HG03469 (cell line): ENCODE results near the gene PREB.
"Not testable (repeated sequence)": the region's sequence is repeated elsewhere in the genome, so short reads cannot be mapped to it uniquely, and the experiment has no call there.

Experiments used
- ATAC-seq: cut with Tn5 transposase; IDR thresholded peaks from one replicate; pipeline ENCODE4 v1.9.1; 2021; ENCODE audit warnings: mild to moderate bottlenecking, moderate library complexity, moderate number of reproducible peaks; ENCODE audit not compliant: unreplicated experiment

The PREB gene

DNA sequence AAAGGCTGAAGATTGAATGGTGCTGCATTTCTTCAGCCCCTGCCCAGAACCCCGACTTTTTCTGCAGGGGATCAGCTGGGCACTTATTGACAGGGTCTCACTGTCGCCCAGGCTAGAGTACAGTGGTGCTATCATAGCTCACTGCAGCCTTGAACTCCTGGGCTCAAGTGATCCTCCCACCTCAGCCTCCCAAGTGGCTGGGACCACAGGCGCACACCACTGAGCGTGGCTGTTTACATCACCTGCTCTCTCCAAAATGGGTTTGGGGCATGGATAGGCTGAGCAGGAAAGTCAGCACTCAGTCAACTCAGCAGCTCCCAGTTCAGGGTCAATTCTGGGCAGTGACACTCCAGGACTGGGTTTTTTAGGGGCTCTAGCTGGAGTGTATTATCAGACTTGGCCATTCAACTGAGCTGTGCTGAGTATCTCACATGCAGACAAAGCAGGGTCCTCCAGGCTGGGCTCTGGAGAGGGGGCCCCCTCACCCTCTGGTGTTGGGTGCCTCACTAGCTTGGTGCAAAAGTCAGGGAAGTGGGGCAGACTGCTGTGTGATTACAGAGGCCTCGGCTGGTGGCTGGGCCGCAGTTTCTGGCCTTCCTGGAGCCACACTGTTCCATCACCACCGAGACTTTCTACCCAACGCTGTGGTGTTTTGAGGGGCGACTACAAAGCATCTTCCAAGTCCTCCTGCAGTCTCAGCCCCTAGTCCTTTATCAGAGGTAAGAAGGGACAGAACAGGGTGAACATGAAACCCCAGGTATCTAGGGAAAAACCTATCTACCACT is 6.4 kb downstream of the PREB start:
- ATAC-seq, result no peak

DNA sequence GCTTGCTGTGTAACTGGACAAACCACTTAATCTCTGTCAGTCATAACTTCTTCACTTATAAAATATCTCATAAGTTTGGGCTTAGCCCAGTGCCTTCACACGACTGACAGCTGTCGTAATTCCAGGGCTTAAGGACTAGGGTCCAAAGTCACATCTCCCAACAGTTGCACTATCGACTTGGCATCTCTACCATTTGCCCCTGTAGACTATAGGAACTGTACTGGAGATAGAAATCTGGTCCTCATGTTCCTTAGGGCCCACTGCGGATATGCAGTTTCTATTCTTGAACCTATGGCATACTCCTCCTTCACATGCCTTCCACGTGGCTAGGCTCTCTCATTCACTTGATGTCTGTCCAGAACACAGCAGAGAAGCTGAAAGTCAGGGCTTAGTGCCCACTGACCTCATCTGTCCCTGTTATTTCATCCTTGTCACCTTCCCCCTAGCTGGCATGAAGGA is 8.2 kb downstream of the PREB start:
- ATAC-seq, result no peak

DNA sequence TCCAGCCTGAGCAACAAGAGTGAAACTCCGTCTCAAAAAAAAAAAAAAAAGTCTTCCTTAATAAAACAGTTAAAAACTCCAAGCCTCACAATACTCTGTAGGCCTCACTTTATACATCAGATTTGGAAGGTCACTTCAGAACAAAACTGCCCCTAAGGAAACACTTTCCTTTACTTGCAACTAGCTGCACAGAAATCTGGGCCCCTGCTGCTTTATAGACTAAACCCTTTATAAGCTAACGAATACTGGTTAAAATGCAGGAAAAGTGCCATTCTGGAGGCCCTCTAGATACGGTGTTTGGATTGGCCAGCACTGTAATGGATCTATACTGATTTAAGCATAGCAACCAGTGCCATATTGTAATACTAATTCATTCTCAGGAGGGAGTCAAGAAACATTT is 9.3 kb downstream of the PREB start:
- ATAC-seq, result no peak

DNA sequence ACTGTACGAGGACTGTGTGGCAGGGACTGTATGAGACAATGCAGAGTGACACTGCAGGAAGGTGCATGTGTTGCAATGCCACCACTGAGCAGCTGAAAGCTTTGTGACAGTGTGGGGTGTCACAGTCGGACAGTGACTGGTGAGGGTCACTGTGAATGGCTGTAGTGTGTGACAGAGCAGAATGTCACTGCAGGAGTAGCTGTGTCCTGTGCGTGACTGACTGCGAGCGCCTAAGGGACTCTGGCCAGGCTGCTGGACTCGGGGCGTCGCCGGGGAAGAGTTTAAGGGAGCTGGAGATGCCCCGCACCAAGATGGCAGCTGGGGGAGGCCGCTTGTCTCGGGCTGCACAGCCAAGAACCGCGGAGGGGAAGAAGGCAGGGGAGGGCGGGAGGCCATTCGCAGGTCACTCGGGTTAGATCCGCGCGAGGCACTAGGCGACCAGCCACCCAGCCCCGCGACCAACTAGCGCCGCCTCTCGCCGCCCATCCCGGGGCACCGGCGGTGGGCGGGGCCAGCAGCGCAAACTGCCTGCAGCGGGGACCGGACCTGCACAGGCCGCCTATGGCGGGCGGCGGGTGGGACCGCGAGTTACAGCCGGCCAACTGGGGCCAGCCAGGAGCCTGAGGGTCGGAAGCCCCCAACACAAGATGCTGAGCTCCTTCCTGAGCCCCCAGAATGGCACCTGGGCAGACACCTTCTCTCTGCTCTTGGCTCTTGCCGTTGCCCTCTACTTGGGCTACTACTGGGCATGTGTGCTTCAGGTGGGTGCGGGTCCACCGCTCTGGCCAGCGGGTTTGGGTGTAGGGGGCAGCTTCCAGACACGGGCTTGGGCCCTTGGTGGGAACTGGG is 10.9 kb downstream of the PREB start, which contains the start of gene ABHD1:
Gene ABHD1 (plus strand): TSS at position 514 of the 849 bp plus-strand sequence. CDS start 134 bp downstream, at position 648.
- no peak for ATAC-seq

DNA sequence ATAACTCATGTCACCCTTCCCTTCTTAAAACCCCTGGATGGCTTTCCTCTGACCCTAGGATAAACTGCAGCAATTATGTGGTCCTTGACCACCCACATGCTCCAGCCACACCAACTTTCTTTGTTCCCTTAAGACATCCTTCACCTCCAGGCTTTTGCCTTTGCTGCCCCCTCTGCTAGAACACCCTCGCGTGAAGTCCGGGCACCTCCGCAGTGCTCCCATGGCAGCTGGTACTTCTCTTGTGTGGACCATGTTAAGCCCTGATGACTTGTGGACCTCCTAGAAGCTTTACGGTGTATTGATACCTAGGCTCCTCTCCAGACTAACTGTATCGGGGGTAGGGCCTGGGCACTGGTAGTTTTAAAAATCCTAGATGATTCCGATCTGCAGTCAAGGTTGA is 11.6 kb downstream of the PREB start:
- ATAC-seq, result no peak

DNA sequence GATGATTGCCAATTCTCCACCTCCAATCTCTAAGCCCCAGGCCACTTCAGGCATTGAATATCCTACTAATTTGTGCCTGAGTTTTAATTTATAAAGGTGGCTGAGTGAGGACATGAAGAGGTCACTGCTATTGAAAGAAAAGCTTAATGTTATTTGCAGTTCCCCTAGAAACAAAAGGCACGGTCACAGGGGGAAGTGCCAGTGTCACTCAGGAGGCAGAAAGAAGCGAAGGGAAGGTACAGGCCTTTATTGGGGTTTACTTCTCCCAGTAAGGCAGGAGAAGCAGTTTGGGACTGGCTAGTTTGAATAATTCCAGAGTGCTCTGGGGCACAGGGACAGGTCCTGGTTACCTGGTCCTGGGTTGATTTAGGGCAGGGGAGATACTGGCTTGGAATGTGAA is 12.5 kb downstream of the PREB start:
- no peak for ATAC-seq

DNA sequence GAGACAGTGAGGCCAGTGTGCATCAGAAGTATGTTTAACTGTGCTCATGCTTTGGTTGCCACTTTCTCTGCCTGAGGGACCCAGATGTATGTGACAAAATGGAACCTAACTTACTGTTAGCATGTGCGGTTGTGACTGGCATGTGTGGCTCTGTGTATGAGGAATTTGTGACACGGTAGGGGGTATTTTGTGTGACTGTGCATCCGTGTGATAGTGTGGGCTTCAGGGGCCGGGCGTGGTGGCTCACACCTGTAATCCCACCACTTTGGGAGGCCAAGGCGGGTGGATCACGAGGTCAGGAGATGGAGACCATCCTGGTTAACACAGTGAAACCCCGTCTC is 15.1 kb downstream of the PREB start:
- not testable (repeated sequence) for ATAC-seq

DNA sequence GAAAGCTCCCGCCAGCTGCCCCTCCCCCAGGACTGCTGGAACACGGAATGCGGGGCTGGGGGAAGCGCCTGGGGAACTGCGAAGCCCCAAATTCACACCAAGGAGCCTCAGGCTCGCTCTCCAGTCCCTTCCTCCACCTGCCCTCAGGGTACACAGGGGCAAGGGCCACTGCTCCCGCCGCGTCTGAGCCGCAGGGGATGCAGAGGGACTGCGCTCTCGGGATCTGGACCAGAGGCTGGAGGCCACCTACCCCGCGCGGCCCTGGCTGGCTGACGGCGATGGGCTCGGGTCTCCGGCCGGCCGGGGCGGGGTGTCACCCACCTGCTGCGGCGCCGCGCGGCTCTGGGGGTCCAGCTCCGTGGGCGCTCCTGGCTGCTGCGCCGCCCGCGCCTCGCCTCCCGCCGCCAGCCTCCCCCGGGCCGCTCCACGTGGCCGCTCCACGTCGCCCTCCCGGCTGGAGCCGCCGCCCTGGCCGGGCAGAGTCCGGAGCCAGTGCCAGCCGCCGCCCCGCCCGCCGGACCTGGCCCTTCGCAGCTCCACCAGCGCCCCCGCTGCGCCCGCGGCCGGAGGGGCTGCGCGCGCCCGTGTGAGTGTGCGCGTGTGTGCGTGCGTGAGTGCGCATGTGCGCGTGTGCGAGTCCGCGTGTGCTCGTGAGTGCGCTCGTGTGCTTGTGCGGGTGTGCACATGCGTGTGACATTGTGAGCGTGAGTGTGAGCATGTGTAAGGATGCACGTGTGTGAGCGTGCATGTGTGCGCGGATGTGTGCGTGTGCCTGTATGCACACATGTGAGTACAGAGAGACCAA is 15.7 kb downstream of the PREB start, which contains the start of gene CGREF1:
Gene CGREF1 (minus strand): TSS at position 604 of the 805 bp plus-strand sequence. CDS start 14,762 bp downstream, outside the sequence.
- no peak for ATAC-seq

DNA sequence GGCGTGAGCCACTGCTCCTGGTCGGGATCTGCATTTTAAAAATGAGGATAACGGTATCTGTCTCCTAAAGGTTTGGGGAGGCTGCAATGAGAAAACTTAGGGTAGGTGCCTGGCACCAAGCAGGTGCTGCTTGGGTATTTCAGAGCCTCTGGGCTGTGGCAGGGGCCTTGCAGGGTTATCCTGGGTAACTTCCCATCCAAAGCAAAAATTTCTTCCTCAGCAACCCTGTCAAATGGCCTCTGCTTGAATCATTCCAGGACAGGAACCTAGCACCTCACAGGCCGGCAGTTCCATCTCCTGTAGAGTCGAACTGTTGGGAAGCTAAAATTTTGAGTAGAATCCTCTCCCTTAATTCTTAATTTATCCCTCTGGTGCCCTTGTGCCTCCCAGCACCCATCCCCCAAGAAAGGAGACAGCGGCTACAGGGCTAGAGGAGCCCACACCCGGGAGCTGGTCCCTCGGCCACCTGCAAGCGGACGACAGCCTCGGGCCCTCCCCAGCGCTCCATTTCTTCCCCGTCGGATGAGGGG is 16.4 kb downstream of the PREB start:
- ATAC-seq, result no peak

DNA sequence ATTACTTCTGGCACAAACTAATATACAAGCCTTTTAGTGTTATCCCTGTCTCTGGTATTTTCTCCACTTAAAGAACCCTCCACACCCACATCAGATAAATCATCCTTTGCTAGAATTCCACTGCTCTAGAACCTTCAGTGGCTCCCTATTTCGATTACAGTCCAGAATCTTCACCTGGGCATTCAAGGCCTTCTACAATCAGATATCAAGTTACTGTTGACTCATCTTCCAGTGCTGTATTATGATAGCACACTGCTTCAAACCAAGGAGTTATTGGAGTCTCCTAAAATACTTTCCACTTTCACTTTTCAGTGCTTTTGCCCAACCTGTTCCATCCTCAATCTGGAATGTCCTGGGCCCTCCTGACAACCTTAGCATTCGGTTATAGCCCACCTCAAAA is 18.9 kb downstream of the PREB start:
- ATAC-seq, result no peak

DNA sequence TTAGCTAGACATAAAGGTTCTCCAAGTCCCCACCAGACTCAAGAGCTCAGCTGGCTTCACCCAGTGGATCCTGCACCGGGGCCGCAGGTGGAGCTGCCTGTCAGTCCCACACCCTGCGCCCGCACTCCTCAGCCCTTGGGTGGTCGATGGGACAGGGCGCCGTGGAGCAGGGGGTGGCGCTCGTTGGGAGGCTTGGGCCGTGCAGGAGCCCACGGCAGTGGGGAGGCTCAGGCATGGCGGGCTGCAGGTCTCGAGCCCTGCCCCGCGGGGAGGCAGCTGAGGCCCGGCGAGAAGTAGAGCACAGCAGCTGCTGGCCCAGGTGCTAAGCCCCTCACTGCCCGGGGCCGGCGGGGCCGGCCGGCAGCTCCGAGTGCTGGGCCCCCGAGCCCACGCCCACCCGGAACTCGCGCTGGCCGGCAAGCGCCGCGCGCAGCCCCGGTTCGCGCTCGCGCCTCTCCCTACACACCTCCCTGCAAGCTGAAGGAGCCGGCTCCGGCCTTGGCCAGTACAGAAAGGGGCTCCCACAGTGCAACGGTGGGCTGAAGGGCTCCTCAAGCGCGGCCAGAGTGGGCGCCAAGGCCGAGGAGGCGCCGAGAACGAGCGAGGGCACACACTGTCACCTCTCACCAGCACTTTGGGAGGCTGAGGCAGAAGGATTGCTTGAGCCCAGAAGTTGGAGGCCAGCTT is 22.9 kb downstream of the PREB start:
- ATAC-seq, result not testable (repeated sequence)

DNA sequence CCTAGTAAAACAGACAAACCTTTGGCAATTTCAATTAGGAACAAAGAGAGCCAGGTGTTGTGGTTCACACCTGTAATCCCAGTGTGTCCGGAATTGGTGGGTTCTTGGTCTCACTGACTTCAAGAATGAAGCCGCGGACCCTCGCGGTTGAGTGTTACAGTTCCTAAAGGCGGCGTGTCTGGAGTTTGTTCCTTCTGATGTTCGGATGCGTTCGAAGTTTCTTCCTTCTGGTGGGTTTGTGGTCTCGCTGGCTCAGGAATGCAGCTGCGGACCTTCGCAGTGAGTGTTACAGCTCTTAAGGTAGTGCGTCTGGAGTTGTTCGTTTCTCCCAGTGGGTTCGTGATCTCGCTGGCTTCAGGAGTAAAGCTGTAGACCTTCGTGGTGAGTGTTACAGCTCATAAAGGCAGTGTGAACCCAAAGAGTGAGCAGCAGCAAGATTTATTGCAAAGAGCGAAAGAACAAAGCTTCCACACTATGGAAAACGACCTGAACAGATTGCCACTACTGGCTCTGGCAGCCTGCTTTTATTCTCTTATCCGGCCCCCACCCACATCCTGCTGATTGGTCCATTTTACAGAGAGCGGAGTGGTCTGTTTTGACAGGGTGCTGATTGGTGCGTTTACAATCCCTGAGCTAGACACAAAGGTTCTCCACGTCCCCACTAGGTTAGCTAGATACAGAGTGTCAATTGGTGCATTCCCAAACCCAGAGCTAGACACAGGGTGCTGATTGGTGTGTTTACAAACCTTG is 23.7 kb downstream of the PREB start:
- not testable (repeated sequence) for ATAC-seq

DNA sequence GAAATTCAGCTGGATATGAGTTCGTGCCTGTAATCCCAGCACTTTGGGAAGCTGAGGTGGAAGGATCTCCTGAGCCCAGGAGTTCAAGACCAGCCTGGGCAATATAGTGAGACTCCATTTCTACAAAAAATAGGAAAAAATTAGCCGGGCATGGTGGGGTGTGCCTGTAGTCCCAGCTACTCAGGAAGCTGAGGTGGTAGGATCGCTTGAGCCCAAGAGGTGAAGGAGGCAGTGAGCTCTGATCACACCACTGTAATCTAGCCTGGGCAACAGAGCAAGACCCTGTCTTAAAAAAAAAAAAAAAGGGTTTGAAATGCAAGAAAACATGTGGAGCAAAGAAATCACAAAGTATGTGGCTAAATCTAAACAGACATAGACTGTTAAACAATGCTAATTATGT is 25.4 kb downstream of the PREB start:
- ATAC-seq, result no peak

DNA sequence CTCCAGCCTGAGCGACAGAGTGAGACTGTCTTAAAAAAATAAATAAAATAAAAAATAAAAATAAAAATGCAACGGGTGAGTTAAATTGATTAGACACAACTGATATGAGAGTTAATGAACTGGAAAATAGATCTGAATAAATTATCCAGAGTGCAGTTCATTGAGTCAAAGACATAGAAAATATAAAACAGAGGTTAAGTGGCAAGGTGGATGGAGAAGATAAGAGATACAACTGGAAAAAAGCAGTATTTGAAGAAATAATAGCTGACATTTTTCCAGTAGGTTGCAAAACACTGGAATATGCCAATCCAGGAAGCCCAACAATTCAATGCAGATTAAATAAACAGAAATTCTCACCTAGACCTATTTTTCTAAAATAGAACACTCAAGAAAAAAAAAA is 26.2 kb downstream of the PREB start:
- ATAC-seq, result no peak

DNA sequence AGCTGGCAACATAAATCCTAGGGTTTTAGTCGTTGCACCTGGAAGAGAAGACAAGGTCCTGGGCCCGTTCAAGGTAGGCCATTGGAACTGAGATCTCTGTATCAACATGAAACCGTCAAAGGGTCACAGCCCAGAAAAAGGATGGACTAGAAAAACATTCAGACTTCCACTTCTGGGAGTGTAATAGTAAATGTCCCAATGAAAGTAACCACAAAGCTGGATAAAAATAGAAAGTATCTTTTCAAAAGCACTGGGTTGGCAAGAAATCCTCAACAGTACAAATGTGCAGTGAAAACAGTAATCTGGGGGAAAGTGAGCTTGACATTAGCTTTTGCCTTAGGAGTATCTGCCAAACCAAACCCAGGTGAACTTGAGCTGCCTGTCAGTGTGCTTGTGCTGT is 28.5 kb downstream of the PREB start:
- ATAC-seq, result no peak

DNA sequence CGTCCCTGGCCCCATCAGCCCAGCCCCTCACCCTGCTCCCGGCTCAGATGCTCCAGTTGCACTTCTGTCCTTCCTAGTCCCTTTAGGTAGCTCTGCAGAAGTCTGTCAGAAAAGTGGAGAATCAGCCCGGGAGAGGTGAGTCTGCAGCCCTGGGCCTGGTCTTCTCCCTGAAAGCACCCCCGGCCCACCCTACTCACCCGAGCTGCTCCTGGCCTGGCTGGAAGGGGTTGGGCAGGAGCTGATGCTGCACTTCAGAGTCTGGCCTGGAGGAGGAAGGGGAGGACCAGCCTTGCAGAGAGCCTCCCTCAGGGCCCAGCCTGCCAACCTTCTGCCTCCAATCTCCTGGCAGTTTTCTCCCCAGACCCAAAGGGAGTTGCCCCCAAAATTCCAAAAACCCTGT is 32.1 kb downstream of the PREB start:
- no peak for ATAC-seq

DNA sequence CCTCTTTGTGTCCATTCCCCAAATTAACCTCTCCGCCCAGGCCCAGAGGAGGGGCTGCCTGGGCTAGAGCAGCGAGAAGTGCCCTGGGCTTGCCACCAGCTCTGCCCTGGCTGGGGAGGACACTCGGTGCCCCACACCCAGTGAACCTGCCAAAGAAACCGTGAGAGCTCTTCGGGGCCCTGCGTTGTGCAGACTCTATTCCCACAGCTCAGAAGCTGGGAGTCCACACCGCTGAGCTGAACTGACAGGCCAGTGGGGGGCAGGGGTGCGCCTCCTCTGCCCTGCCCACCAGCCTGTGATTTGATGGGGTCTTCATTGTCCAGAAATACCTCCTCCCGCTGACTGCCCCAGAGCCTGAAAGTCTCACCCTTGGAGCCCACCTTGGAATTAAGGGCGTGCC is 34.4 kb downstream of the PREB start:
- ATAC-seq, result no peak

DNA sequence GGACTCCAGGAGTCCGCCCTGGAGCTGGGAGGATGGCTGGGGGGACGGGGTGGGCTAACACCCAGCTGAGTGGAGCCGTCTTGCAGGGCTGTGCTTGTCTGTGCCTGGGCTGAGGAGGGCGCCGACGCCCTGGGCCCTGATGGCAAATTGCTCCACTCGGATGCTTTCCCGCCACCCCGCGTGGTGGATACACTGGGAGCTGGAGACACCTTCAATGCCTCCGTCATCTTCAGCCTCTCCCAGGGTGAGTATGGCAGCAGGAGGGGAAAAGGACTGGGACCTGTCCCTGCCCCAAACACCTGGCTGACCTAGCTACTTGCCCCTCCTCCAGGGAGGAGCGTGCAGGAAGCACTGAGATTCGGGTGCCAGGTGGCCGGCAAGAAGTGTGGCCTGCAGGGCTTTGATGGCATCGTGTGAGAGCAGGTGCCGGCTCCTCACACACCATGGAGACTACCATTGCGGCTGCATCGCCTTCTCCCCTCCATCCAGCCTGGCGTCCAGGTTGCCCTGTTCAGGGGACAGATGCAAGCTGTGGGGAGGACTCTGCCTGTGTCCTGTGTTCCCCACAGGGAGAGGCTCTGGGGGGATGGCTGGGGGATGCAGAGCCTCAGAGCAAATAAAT is 35.0 kb downstream of the PREB start:
- no peak for ATAC-seq

DNA sequence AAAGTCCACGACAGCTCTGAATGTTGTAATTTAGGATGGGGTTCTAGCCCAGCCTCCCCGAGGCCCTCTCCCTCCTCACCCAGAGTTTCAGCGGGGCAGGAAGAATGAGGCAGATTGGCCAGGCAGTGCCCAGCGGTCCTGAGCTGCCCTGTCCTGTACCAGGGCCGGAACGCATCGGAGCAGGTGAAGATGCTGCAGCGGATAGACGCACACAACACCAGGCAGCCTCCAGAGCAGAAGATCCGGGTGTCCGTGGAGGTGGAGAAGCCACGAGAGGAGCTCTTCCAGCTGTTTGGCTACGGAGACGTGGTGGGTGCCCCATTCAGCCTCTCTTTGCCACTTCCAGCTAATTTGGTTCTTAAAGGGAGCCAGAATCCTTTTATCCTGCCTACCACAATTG is 37.1 kb downstream of the PREB start:
- no peak for ATAC-seq
